Stimulated activated CD8-positive, alpha-beta memory T cell treated with anti-CD3 and anti-CD28 coated beads, Interleukin-7, amount 100 ng/mL, for 48 hours (primary cell): ENCODE results near the gene TEX51.
A peak's percentile ranks its signal among the peaks of the same experiment; 100 is the strongest.

Source experiments
- DNase-seq, 2 donors: peaks; one replicate each; pipeline ENCODE4 v3.0.0-alpha.2; 2020; ENCODE audit warnings: low read depth in 1 of 2; ENCODE audit errors: extremely low read depth in 1 of 2

The TEX51 gene

DNA sequence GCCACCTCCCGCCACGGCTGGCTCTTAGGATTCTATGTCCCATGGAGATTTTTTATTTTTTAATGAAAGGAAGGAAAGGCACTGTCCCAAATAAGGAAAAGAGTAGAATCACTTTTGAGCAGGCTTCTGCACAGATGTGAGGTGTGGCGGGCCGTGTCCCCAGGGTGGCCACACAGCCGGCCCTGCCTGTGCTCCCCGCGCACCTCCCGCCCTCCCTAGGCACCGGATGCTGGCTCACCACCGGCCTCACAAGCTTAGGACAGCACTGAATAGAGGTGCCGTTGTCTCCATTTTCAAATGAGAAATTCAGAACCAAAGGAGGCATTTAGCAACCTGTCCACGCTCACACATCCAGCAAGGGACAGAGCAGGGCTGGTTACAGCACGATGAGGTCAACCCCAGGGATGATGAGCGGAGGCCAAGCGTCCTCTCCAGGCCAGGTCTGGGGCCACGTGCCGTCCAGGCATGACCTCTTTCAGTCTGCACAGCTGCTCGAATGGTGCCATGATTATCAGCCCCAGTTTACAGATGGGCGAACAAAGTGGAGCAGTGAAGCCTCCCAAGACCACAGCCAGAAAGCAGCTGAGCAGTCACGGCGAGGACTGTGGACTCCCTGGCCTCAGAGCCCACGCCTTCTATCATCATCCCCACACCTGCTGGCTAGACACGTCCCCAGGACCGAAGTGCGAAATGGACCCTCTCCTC, 20.7 kb upstream of the TEX51 start:
- no peak for DNase-seq

DNA sequence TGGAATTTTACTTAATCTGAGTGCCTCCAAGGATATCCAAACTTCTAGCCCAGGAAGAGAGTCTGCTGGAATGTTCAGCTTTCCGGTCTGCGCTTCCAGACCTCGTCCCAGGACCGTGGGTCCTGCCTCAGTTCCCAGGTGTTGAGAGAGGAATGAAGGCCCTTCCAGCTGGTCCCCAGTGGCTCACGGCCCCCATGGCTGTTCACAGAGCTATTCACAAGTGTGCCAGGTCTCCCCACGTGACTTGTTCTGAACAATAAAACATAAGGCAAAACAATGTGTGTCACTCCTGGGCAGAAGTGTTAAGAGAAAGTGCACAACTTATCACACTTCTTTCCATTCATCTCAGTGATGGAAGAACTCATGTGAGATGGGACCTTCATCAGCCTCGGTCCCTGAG, 20.1 kb upstream of the TEX51 start:
- DNase-seq: no peak

DNA sequence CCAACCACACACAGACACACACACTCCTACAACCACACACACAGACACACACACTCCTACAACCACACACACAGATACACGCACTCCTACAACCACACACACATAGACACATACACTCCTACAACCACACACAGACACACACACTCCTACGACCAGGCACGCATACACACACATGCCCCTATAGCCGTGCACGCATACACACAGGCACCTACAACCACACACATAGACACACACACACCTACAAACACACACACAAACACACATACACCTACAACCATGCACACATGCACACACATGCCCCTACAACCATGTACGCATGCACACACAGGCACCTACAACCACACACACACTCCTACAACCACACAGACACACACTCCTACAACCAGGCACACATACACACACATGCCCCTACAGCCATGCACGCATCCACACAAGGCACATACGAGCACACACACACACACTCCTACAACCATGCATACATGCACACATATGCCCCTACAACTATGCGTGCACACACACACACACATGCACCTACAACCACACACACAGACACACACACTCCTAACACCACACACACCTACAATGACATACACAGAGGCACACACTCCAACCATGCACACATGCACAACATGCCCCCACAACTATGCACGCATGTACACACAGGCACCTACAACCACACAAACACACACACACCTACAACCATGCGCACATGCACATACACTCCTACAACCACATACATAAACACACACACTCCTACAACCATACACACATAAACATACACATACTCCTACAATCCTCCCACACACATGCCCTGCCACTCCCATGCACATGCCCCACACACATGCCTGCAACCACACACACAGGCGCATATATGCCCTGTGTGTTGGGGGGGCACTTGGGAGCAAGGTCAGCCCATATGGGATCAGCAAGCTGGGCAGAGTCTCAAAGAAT, 19.1 kb upstream of the TEX51 start:
- no peak for DNase-seq

DNA sequence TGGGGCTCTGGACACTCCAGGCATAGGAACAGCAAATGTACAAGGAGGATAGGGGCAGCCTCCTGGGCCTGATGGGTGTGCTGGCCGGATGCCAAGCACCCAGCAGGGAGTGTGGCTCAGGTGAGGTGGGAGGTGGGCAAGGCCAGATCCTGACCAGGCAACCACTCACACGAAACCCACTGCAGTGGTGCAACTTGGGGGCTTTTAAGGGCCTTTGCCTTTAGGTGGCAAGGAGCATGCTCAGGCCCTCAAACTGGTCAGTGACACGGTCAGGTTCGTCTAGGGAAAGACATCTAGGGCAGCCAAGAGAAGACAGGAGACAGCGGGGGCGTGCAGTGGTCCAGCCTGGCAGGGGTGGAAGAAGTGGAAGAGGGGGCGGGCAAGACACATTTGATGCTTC, 18.4 kb upstream of the TEX51 start:
- no peak for DNase-seq

DNA sequence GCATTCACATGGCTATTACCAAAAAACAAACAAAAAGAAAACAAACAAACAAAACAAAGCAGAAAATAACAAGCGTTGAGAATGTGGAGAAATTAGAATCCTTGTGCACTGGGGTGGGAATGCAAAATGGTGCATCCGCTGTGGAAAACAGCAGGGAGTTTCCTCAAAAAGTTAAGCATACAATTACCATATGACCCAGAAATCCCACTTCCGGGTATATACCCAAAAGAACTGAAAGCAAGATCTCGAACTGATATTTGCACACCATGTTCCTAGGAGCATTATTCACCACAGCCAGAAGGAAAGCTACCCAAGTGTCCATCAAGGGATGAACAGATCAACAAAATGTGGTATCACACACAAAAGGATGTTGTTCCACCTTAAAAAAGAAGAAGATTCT, 17.9 kb upstream of the TEX51 start:
- no peak for DNase-seq

DNA sequence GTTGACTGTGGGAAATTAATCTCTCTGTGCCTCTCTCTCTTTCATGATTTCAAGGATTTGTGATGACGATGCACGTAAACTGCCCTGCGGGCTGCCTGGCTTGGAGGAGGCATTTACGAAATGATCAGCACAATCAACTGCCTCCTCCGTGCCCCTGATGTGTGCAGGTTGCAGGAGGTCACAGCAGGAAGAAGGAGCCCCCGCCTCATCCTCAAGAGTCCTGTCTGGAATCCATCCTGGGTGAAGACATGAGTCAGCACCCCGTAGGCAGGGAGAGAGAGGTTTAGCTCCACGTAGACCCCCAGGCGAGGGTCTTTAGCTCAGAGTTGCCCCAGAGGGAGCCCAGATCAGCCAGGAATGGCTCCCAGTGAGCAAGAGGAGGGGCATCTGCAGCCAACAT, 17.1 kb upstream of the TEX51 start:
- DNase-seq: no peak

DNA sequence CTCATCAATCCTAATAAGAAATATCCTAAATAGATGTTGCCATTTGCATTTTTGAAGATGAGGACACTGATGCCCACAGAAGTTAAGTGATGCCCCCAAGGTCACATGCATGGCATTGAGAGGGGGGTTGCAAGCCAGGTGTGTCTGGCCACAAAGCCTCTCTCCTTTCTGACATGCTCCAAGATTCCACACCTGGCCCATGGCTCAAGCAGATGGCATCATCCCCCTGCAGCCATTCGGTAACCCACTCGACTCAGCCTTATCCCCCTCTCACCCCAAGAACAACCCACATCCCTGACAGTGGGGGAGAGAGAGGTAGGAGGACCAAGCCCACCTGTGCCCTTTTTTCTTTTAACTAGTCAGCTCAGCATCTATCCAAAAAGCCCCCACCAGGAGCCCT, 16.5 kb upstream of the TEX51 start:
- DNase-seq: no peak

DNA sequence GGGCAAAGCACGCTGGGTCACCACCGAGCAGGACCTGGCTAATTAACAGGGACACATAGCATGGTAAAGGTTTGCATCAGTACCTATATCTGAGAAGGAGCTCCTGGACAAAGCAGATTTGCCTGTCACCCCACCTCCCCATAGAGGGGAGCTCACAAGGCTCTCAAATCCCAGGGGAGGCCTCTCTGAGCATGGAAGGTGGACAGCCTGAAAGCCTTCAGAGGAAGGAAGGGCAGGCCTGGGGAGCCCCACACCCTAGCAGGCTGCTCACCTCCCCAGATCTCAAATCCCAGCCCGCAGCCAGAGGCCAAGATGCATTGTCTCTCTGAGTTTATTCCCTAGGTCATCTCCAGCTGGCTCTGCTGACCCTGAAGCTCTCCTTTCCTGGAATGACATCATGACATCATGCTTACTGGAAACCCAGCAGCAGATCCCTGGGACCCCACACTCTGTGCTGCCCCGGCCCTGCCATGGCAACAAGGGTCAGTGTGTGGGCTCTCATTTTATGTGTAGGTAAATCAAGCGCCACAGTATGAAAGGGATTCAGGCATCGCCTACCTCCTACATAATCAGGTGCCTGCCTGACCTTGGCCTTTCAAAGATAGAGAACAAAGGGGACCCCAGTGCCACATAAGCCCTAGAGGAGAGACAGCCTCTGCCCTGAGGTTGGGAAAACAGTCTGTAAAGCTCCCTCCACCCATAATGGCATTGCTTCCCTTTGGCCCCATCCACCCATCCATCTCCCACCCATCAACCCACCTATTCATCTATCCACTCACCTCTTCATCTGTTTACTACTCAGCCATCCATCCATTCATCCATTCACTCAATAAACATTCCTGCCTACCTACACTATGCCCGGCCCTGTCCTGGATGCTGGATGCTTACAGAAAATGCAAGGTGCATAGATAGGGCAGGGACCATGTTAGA, 15.7 kb upstream of the TEX51 start:
- no peak for DNase-seq

DNA sequence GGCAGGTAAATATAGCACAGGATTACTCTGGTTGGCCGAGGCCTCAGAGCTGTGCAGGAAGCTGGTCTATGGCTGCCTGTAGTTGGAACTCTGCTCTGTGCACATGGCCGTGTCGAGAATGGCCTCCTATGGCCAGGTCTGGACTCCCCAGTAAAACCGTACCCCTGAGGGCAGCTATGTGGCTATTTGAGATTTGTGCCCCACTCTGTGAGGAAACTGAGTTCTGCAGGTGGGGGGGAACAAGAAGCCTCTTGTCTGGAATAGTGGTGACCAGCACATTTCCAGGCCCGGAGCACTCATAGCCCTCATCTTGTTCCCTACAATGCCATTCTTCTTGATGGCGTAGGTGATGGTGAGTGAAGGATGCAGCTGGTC, 15.0 kb upstream of the TEX51 start:
- no peak for DNase-seq

DNA sequence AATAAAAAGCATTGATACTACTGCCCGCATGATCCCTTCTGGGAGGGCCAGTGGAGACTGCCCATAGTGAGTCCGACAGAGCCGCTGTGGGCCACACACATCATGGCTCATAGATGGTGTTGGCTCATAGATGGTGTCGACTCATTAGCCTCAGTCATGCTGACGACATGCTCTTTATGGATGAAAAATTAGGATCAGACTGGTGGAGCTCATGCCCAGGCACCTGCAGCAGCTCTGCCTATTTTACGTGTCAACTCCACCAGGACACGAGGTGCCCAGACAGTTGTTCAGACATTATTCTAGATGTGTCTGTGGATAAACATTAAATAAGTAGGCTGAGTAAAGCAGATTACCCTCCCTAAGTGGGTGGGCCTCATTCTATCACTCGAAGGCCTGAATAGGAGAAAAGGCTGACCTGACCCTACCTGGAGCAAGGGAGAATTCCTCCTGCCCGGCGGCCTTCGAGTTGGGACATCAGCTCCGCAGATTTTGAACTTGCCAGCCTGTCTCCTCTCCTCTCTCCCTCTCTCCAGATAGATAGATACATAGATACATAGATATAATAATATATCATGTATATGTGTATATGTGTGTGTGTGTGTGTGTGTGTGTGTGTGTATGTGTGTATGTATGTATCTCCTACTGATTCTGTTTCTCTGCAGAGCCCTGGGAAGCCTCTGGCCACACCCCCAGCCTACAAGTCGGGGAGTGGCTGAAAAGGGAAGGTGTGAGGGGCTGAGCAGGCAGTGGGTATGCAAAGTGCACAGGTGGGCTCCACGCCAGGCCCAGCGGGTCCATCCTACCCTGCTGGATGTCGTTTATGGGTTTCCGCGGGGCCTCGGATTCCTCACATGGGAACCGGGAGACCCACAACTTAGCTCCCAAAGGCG, 13.6 kb upstream of the TEX51 start:
- no peak for DNase-seq

DNA sequence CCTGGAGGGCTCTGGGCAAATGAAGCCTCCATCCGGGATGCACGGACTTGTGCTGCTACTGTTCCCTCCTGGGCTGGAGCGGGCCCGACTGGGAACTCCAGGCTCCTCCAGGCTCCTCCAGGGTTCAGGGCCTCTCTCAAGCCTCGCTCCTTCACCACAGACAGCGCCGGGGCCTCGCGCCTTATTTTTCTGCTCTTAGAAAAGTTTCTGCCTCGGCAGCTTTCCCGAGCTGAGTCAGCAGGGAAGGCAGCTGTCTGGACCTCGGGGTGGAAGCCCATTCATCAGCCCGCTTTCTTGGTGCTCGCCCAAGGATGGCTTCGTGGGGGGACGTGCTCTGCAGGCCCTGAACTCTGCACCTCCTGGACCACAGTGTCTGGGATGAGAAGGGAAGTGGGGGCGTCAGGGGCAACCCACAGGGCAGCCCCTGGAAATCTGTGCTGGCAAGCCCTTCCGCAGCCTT, 12.9 kb upstream of the TEX51 start:
- no peak for DNase-seq

DNA sequence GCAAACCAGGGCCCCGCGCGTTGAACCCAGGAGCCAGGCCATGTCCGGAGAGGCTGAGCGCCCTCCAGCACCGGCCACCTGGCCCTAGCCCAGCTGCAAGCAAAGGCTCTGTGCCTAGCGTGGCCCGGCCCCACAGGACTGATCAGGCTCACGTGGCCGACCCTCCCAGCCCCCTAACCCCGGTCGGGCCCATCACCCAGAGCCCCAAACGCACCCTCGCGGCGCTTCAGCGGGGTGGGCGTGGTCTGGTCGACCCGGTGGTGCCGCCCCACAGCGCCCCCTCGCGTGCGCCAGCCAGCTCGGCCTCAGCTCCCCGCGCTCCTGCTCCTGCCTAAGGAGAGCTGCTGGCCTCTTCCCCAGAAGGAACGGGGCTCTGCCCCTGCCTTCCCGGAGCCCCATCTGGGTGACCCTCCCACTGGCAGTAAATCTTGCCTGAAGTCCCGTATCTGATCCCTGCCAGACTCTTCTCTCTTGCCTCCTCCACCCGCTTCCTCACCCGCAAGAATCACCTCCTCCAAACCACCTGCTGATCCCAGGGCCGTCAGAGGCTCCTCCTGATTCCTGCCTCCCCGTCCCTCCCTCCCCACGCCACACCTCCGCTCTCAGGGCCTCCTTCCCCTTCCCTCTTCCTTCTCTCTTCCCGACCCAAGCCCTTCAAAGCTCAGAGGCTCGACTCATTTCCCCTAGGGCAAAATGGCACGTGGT, 12.3 kb upstream of the TEX51 start:
- peak; percentile 26 to 47 for DNase-seq

DNA sequence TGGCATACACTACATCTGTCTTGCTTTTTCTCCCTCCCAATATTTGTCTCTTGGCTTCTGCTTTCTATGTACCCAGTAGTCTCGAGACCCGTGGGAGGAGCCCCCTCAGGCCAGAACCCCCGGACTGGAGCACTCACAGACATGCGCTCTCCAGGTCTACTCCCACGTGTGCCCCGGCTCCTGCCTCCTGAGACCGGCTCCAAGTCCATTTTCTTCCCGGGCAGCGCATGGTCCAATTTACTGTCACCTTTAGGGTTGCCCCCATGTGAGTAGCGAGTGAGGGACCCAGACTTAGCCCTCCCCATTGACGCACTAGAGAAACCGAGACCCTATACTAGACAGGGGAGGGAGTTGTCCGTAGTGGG, 11.8 kb upstream of the TEX51 start:
- no peak for DNase-seq

DNA sequence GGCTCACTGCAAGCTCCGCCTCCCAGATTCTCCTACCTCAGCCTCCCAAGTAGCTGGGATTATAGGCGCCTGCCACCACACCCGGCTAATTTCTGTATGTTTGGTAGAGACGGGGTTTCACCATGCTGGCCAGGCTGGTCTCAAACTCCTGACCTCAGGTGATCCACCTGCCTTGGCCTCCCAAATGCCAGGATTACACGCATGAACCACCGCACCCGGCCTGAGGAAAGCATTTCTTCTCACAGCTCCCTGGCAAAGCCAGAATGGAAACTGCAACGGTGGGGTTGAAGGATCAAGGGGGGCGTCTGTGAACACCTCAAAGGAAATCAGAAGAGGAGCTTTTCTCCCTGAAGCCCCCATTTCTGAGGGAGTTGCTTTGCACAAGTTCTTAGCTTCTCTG, 11.2 kb upstream of the TEX51 start:
- DNase-seq: no peak

DNA sequence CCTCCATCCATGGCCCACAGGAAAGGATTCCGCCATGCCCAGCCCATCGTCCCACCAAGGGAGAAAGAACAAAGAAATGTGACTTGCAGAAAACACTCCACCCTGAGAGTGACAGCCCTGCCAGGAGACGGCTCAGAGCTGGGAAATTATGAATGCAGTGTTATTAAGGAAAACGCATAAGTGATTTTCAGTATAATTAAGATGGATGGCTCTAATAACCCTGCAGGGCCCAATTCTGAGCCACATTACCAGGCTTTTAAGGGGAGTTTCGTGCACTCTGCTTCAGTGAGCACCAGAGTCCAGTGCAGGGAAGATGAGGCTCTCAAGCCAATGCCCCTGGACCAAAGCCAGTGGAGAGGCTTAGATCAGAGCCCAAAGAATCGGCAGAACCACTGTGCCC, 10.6 kb upstream of the TEX51 start:
- no peak for DNase-seq

DNA sequence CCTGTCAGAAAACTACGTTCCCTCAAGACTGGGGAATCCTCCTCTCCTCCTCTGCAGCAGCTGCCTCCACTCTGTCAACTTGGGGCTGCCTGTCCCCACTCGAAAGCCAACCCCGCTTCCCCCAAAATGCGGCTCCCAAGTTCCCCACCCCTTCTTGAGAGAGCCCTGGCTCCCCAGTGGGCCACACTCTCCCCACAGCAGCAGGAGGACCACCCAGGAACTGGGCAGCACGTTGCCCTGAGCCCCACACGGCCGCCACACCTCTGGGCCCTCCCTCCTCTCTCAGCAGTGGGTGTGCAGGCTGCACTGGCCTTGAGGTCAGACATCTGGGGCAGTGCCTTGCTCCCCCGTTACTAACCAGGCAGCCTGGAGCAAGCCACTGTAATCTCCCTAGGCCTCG, 9.6 kb upstream of the TEX51 start:
- DNase-seq: no peak

DNA sequence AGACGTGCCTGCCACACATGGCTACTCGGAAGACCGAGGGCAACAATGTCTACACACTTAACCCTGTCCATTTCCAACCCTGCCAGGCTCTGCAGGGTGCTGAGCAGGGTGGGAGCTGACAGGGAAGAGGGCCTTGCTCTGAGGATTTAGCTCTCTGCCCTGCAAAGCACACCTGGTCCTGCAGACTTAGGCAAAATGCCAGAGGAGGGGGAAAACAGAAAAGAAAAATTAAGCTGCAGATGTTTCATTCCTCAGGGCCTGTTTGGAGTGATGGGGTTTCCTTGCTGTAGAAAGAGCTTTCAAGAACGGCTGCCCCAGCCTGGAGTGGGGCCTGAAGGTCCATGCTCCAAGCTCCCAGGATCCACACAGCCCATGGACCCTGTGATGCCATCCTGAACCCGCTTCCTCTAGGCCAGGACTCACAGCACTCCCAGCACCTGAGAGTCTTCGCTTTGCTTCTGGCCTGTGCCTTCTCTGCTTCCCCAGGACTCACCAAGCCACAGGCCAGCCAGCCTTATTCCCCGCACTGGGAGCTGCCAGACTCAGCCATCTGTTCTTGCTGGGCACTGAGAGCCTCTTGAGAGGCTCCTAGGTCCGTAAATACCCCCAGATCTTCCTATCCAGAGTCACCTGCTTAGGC, 9.1 kb upstream of the TEX51 start:
- no peak for DNase-seq

DNA sequence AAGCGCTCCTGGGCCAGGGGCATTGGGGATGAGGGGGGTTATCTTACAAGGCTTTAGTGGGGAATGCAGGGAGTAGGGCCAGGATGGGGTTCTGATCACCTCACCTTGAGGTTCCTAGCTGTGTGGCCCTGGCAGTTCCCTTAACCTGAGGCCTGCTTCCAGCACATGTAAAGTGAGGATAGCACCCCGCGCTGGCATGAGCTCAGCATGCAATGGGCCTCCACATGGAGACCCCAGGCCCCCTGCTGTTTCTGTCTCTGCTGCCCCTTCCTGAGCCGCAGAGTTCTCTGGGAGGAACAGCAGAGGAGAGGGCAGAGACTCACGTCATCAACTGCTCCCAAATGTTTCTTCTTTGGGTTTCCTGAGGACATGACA, 8.6 kb upstream of the TEX51 start:
- DNase-seq: no peak
